Testis (tissue), 3 donors: ENCODE measurements around the gene CALY. TPM values are rescaled to one million over a fixed set of nuclear protein-coding genes. Genes with fewer than 3 reads are reported as not detected.

Source experiments
- DNase-seq: peaks from one replicate; pipeline ENCODE4 v3.0.0-alpha.2; 2019
- H3K27ac ChIP-seq, 2 donors: fragments of 200-600 bp; sonication (generic); one replicate each; pipeline ENCODE4 v1.5.1; 2019
- H3K27me3 ChIP-seq: fragments of 200-600 bp; sonication (generic); one replicate; pipeline ENCODE4 v1.5.1; 2019
- H3K36me3 ChIP-seq: fragments of 200-600 bp; sonication (generic); one replicate; pipeline ENCODE4 v1.5.1; 2017; ENCODE audit warnings: low read depth; ENCODE audit errors: missing control alignments
- H3K4me1 ChIP-seq: fragments of 200-600 bp; sonication (generic); one replicate; pipeline ENCODE4 v1.5.1; 2019
- H3K4me3 ChIP-seq, 2 donors: fragments of 200-600 bp; sonication (generic); one replicate each; pipeline ENCODE4 v1.5.1; 2017 to 2019
- H3K9me3 ChIP-seq: fragments of 200-600 bp; sonication (generic); one replicate; pipeline ENCODE4 v1.5.1; 2017
- POLR2A ChIP-seq: fragments of 450-650 bp; IDR thresholded peaks from one replicate; pipeline ENCODE4 v1.6.1; 2017; ENCODE audit warnings: antibody characterized with exemption, mild to moderate bottlenecking, moderate library complexity
- WGBS, 2 donors: methylation state at CpG; one replicate each; pipeline ENCODE4 v1.1.5; 2018; 5-methylcytosine and 5-hydroxymethylcytosine counted together
- intact Hi-C: fragments of 100-400 bp; cut with DNase I; formaldehyde crosslinking; loops from one replicate; pipeline ENCODE4 v1.15.1; 2023; ENCODE audit warnings: low total_unique reads
- polyA plus RNA-seq: library from polyadenylated mRNA; stranded (reverse); fragments of 350-450 nt; fragmentation: Illumina TruSeq; extraction: RNeasy Lipid Tissue Mini Kit (QIAGEN cat#74804); gene quantifications from one replicate; pipeline ENCODE4 v1.2.3, GENCODE V29; 2014; ENCODE audit warnings: low read depth, low replicate concordance; ENCODE audit not compliant: insufficient read depth
- total RNA-seq, 2 donors: library from RNA; depleted of rRNA; stranded (reverse); fragments of >200 nt; gene quantifications; one replicate each; pipeline ENCODE4 v1.2.3, GENCODE V29; 2016
- TF ChIP-seq, protein P1 (sequence below), 3 experiments: fragments of 450-650 bp in 2 of 3; fragments of 200-600 bp in 1 of 3; sonication (generic) in 1 of 3; IDR thresholded peaks; one replicate each; pipeline ENCODE4 v1.5.1; 2016 to 2019; ENCODE audit warnings: antibody characterized with exemption in 3 of 3, mild to moderate bottlenecking in 2 of 3, moderate library complexity in 1 of 3

CALY gene
- total and polyA plus RNA-seq, 3 donors from 2014 or later = 4.9 to 35.5 (median 19.2) TPM

DNA sequence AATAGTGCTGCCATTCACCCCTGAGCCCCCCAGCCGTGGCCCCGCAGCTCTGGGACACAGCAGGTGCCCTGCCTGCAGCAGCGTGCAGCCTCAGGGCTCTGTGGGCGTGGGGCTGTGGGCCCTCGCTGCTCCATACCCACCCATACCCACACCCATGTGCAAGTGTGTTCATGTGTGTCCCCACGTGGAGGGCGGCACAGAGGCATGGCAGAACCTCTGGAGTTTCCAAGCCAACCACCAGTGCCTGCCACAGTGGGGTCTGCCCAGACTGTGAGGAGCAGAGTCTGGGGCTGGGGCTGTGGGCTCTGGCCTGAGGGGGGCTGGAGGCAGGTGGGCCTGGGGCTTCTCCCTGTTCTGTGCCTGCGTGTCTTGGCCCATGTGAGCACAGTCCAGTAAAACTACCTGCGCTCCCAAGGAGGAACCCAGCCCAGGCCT lies 12.9 kb upstream of the CALY start:
- Histone ChIP-seq H3K36me3 (no peaks in the 10 kb centered on the region), H3K4me1 (no peaks in the 10 kb centered on the region), H3K27ac (no peak overlapping the region), H3K27me3 (no peaks in the 10 kb centered on the region), H3K4me3 (no peak overlapping the region), H3K9me3 (no peaks in the 10 kb centered on the region)
- intact Hi-C loops = no loop called here
- DNase-seq = no peak
- 86 to 92% methylated on average over 6 to 9 of the region's 9 CpGs for WGBS, 2 donors
- TF ChIP-seq POLR2A = no peak
- TF ChIP-seq, protein P1, sequence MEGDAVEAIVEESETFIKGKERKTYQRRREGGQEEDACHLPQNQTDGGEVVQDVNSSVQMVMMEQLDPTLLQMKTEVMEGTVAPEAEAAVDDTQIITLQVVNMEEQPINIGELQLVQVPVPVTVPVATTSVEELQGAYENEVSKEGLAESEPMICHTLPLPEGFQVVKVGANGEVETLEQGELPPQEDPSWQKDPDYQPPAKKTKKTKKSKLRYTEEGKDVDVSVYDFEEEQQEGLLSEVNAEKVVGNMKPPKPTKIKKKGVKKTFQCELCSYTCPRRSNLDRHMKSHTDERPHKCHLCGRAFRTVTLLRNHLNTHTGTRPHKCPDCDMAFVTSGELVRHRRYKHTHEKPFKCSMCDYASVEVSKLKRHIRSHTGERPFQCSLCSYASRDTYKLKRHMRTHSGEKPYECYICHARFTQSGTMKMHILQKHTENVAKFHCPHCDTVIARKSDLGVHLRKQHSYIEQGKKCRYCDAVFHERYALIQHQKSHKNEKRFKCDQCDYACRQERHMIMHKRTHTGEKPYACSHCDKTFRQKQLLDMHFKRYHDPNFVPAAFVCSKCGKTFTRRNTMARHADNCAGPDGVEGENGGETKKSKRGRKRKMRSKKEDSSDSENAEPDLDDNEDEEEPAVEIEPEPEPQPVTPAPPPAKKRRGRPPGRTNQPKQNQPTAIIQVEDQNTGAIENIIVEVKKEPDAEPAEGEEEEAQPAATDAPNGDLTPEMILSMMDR (IDR thresholded peaks at IDR 0.05) = no peak

DNA sequence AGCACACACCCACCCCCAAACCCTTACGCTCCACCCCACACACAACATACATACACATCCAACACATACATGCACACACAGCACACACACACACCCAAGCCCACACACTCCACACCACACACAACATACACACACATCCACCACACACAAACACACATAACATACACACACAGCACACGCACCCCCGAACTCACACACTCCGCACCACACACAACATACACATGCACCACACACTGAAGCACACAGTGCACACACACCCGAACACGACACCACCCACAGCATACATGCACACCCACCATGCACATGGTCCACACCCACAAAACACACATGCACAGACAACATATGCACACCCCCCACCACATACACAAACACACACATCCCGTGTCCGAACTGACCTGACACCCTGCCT lies 12.5 kb upstream of the CALY start:
- no peak for DNase-seq
- Histone ChIP-seq H3K4me1 (no peaks in the 10 kb centered on the region), H3K9me3 (no peaks in the 10 kb centered on the region), H3K36me3 (no peaks in the 10 kb centered on the region), H3K27ac (no peak overlapping the region), H3K27me3 (no peaks in the 10 kb centered on the region), H3K4me3 (no peak overlapping the region)
- no peak for TF ChIP-seq POLR2A
- TF ChIP-seq, protein P1 (IDR thresholded peaks at IDR 0.05) = no peak
- intact Hi-C loops = no loop called here
- 86 to 93% methylated on average over 8 of the region's 8 CpGs for WGBS, 2 donors

DNA sequence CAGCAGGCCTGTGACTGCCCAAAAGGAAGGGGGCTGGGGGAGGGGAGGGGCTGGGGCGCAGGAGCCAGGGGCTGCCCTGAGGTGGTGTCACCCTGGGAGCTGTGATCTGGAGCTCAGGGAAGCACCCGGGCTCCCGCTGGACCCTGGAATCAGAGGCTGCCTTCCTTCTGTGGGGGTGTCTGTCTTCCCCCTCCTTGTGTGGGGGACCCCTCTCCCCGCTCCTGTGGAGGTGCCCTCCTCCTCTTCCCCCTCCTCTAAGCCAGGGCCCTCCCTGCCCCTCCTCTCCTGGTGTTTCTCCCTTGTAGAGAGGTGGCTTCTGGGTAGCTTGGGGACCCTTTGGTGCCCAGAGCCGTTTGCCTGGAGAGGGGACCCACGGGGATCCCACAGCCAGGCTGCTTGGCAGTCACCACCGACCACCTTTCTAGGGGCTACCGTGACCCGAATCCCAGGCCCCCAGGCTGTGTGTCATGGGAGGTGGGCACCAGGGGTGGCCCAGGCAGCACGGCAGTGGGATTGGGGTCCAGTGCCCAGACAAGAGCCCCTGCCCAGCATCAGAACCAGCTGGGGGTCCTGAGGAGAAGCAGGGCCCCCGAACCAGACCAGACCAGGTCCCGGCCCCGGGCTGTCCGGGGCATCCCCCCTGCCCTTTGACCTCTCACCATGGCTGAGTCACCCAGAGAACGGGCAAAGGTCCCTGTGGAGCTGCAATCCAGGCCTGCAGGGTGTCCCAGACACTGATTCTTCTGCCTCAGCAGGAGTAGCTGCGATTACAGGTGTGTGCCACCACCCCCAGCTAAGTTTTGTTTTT lies 11.2 kb upstream of the CALY start:
- Histone ChIP-seq H3K27ac (no peak overlapping the region), H3K4me3 (no peak overlapping the region), H3K36me3 (no peaks in the 10 kb centered on the region), H3K4me1 (no peaks in the 10 kb centered on the region), H3K9me3 (no peaks in the 10 kb centered on the region), H3K27me3 (no peaks in the 10 kb centered on the region)
- TF ChIP-seq, protein P1 (IDR thresholded peaks at IDR 0.05) = no peak
- no peak for TF ChIP-seq POLR2A
- intact Hi-C loops = no loop called here
- 63 to 73% methylated on average over 9 to 16 of the region's 16 CpGs for WGBS, 2 donors
- no peak for DNase-seq

DNA sequence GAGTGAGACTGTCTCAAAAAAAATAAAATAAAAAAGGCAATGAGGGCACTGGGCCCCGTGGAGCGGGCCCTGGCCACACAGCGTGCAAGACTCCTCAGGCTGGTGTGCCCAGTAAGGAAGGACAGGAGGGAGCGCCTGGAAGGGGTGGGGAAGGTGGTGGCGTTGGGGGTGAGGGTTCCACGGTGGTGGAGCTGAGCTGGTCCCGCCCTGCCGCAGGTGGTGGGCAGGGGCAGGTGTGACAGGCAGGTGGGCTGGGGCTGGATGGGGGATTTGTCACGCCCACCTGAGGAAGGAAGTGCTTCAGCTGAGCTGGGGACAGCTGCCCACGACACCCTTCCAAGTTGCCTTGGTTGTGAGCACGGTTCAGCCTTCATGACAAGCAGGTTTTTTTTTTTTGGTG lies 9.7 kb upstream of the CALY start:
- TF ChIP-seq, protein P1 (IDR thresholded peaks at IDR 0.05) = no peak
- no peak for TF ChIP-seq POLR2A
- Histone ChIP-seq H3K4me1 (no peaks in the 10 kb centered on the region), H3K27me3 (no peaks in the 10 kb centered on the region), H3K36me3 (no peaks in the 10 kb centered on the region), H3K27ac (no peak overlapping the region), H3K9me3 (no peaks in the 10 kb centered on the region), H3K4me3 (no peak overlapping the region)
- intact Hi-C loops = no loop called here
- no peak for DNase-seq
- 62 to 73% methylated on average over 11 of the region's 11 CpGs for WGBS, 2 donors

DNA sequence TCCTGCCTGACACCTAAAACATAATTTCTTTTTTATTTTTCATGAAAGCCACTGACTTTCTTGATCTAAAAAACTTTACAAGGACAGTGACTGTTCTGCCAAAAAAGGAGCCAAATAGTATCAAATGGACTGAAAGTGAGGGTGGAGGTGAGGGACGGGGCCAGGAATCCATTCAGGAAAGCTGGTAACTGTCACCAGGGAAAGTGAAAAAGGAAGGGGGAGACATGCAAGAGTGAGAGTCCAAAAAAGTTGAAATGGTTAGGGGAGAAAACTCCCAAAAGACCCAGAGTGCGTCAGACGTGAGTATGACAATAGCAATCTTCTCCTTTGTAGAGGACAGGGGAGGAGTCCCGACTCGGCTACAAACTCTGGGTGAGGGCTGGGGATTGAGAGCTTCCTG lies 7.5 kb upstream of the CALY start:
- WGBS, 2 donors = 75 to 76% methylated on average over 5 of the region's 5 CpGs
- Histone ChIP-seq H3K27ac (no peak overlapping the region), H3K4me3 (no peak overlapping the region), H3K4me1 (no peaks in the 10 kb centered on the region), H3K9me3 (no peaks in the 10 kb centered on the region), H3K36me3 (no peaks in the 10 kb centered on the region), H3K27me3 (no peaks in the 10 kb centered on the region)
- TF ChIP-seq, protein P1 (IDR thresholded peaks at IDR 0.05) = no peak
- no peak for TF ChIP-seq POLR2A
- intact Hi-C loops = no loop called here
- no peak for DNase-seq
